ENCODE data around the gene KRTAP5-7.

DNA sequence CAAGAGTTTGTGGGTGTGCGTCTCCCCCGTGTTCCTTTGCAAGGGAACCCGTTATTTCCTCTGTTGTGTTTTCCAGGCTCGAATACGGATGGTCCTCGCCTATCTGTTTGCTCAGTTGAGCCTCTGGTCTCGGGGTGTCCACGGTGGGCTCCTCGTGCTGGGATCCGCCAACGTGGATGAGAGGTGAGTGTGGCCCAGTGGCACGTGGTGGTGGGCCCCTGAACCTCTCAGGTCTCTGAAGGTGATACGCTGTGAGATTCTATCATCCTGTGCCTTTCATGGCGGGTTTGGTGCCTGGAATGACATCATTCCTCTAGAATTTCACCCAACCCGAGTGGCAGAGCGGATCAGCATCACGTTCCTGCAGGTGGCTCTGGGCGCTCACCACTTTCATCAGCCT is 41.6 kb upstream of the KRTAP5-7 start:
- no peak for TF ChIP-seq CTCF (conservative IDR thresholded peaks at IDR 0.05; ENCODE audit: low read length)
- no peak for TF ChIP-seq EZH2phosphoT487 (IDR thresholded peaks at IDR 0.05; ENCODE audit: borderline replicate concordance)
